OCI-LY1 (cell line): ENCODE results near the gene SLC22A3.

Experiments used
- CTCF ChIP-seq: fragments of 200-600 bp; sonication (generic), shearing (Covaris generic); IDR thresholded peaks from 2 replicates; pipeline ENCODE4 v1.5.1; 2017; ENCODE audit warnings: mild to moderate bottlenecking, antibody characterized with exemption, low read length, moderate library complexity, mixed read lengths
- EZH2 ChIP-seq: fragments of 200-600 bp; sonication (generic), shearing (Covaris generic); IDR thresholded peaks from 2 replicates; pipeline ENCODE4 v1.8.0; 2017; ENCODE audit warnings: borderline replicate concordance, mixed run types, mild to moderate bottlenecking, antibody characterized with exemption, low read length, moderate library complexity, mixed read lengths

DNA sequence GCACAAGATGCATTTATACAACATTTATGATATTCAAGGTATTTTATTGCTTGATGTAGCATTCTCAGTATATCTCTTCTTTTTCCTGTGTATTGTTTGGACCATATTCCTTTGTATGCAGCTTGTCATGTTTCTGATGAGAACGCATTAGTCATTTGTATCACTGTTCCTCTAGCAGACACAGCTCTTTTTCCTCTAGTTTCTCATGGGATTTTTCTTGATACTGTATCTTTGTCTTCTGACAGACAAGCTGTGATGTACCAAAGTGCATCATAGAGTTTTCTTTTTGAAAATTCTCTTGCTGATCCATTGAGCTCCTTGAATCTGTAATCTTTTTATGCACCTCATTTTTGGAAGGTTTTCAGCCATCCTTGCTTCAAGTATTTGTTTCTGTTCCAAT, 140.9 kb downstream of the SLC22A3 start:
- no peak for TF ChIP-seq CTCF
- no peak for TF ChIP-seq EZH2
